Cardiac fibroblast (primary cell): ENCODE results near the gene KIAA0232.

Experiments
- DNase-seq, 2 donors: peaks; one replicate each; pipeline versions ENCODE4 v3.0.0 to v3.0.0-alpha.2; 2010; ENCODE audit warnings: low read depth in 2 of 2
- H3K4me3 ChIP-seq, 2 donors: replicated peaks in 1 of 2; 1 replicate in 1 of 2; 2 replicates in 1 of 2; pipeline ENCODE4 v1.5.1; 2011; ENCODE audit warnings: low read depth in 2 of 2, low read length in 2 of 2, mild to moderate bottlenecking in 2 of 2, moderate library complexity in 1 of 2
- TF ChIP-seq, protein P1 (sequence below): IDR thresholded peaks from one replicate; pipeline ENCODE4 v1.5.1; 2011; ENCODE audit warnings: low read depth, mild to moderate bottlenecking, low read length, inconsistent platforms

KIAA0232 gene, protein sequence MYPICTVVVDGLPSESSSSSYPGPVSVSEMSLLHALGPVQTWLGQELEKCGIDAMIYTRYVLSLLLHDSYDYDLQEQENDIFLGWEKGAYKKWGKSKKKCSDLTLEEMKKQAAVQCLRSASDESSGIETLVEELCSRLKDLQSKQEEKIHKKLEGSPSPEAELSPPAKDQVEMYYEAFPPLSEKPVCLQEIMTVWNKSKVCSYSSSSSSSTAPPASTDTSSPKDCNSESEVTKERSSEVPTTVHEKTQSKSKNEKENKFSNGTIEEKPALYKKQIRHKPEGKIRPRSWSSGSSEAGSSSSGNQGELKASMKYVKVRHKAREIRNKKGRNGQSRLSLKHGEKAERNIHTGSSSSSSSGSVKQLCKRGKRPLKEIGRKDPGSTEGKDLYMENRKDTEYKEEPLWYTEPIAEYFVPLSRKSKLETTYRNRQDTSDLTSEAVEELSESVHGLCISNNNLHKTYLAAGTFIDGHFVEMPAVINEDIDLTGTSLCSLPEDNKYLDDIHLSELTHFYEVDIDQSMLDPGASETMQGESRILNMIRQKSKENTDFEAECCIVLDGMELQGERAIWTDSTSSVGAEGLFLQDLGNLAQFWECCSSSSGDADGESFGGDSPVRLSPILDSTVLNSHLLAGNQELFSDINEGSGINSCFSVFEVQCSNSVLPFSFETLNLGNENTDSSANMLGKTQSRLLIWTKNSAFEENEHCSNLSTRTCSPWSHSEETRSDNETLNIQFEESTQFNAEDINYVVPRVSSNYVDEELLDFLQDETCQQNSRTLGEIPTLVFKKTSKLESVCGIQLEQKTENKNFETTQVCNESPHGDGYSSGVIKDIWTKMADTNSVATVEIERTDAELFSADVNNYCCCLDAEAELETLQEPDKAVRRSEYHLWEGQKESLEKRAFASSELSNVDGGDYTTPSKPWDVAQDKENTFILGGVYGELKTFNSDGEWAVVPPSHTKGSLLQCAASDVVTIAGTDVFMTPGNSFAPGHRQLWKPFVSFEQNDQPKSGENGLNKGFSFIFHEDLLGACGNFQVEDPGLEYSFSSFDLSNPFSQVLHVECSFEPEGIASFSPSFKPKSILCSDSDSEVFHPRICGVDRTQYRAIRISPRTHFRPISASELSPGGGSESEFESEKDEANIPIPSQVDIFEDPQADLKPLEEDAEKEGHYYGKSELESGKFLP (N-terminal part only)

DNA sequence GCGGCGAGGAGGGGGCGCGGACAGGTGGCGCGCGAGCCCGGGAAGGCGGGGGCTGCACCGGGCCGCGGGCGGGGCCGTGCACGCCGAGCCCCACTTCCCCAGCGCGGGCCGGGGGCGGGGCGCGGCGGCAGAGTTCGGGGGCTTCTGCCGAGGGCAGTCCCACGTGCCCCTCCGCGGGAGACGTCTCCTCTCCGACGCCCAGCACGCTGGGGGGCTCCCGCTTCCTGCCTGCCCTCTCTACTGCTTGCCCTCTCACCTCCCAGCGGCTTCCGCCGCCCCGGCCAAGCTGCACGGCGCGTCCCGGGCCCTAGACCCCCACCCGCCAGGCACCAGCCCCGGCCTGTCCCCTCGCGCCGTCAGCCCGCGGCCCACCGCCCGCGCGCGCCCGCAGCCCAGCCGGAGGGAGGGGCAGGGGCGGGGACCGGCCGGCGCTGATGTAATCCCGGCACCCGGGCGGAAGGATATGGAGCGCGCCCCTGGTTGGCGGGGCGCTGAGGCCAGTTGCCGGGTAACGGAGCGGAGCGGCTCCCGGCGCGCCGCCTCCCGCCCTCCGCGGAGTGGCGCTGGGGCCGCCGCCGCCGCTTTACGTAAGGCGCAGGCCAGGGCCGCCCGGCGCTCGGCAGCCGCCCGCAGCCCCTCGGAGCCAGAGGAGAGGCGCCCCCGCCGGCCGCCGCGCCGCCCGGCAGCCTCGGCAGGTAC lies at the start of gene KIAA0232:
Gene KIAA0232, plus strand, starts transcription at position 581 of the 699 bp plus-strand sequence. CDS start 41,727 bp downstream, outside the sequence.
- H3K4me3 ChIP-seq = peak within 1 kb of the TSS; percentile 86 to 92
- peak; percentile 92 to 97 for DNase-seq
- TF ChIP-seq, protein P1, sequence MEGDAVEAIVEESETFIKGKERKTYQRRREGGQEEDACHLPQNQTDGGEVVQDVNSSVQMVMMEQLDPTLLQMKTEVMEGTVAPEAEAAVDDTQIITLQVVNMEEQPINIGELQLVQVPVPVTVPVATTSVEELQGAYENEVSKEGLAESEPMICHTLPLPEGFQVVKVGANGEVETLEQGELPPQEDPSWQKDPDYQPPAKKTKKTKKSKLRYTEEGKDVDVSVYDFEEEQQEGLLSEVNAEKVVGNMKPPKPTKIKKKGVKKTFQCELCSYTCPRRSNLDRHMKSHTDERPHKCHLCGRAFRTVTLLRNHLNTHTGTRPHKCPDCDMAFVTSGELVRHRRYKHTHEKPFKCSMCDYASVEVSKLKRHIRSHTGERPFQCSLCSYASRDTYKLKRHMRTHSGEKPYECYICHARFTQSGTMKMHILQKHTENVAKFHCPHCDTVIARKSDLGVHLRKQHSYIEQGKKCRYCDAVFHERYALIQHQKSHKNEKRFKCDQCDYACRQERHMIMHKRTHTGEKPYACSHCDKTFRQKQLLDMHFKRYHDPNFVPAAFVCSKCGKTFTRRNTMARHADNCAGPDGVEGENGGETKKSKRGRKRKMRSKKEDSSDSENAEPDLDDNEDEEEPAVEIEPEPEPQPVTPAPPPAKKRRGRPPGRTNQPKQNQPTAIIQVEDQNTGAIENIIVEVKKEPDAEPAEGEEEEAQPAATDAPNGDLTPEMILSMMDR = no peak

DNA sequence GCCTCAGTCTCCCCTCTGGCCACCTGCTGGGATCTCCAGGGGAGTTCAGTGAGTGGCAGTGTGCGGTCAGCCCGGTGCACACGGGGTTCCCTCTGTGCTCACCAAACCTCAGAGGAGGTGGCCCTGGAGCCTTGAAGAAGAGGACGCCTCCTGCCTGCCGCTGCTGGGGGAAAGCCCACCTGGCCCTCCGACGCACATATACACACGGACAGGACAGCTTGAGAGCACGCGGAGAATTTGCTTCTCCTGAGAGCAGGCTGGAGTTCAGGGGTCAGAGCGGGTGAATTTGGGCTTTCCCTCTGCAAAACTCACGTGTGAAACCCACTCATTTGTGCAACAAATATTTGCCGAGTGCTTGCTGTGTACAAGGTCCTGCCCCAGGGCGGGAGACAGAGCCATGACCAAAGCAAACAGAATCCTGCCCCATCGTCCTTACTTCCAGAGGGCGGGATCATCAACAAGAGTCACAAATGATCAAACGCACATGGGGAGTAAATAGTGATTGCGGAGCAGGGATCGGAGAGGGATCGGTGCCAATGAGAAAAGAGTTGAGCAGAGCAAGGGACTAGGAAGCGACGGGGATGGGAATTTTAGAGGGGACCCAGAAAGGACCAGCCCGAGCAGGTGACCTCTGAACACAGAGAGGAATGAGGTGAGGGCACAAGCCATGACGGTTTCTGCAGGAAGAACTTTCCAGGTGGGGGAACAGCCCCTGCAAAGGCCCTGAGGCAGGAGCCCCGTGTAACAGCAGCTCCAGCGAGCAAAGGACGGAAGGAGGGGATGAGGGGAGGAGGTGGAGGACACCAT lies 49.0 kb upstream of the KIAA0232 start:
- H3K4me3 ChIP-seq = no peak overlapping the region
- no peak for DNase-seq
- TF ChIP-seq, protein P1 = no peak

DNA sequence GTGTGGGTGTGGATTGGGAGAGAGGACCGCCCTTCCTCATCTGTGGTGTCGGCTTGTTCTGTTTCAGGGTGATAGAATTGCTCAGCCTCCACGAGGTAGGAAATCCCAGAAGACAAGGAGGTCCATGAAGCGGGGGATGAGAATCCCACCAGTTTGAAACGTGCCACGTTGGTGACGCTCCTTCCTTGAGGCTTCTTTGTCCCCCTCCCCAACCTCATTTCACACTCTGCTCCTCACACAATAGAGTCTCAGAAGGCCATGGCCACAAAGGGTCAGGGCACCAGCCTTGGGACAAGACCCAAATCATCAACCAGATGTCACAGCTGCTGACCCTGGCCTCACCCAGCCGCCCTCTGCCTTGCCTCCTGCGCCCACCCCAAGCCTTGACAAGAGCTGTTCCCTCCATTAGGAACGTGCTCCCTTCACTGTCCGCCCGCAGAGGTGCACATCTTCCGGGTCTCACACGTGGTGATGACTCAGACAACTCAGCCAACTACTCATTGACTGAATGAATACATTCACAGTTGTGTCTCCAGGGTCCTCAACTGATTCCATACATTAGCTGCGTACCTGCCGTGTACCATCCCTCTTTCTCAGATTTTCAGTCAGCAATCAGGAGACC lies 48.3 kb upstream of the KIAA0232 start:
- TF ChIP-seq, protein P1 = no peak
- DNase-seq = no peak
- H3K4me3 ChIP-seq = no peak overlapping the region

DNA sequence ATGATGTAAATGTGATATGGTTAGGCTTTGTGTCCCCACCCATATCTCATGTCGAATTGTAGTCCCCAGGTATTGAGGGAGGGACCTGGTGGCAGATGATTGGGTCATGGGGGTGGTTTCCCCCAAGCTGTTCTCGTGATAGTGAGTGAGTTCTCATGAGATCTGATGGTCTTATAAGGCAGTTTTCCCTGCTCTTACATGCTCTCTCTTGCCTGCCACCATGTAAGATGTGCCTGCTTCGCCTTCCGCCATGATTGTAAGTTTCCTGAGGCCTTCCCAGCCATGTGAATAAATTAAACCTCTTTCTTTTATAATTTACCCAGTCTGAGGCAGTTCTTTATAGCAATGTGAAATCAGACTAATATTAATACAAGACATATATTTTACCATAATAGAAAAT lies 42.6 kb upstream of the KIAA0232 start:
- DNase-seq = no peak
- TF ChIP-seq, protein P1 = no peak
- H3K4me3 ChIP-seq = no peak overlapping the region

DNA sequence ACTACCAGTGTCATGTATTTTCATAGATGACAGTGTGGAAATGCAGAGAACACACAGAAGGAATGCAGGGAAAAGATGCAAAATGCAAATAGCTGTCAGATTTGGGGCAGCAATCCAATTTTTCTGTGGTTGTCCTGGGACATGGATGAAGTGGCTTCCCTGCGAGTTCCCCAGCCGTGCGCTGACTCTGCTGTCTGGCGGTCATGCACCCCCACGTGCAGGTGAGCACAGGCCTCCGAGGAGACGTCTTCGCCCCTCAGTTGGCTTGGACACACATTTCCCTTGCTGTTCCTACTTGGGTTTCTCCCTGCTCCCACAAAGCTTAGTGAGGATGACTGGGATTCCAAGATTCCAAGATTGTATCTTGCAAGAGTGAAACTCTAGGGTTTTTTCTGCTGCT lies 42.2 kb upstream of the KIAA0232 start:
- no peak for DNase-seq
- H3K4me3 ChIP-seq = no peak overlapping the region
- TF ChIP-seq, protein P1 = no peak
